Suprapubic skin (tissue), 4 donors: Measurements from ENCODE around the gene RHOG.

Source experiments
- EP300 ChIP-seq: sonication (generic); formaldehyde crosslinking; IDR thresholded peaks from one replicate; pipeline ENCODE4 v1.6.1; 2017; ENCODE audit warnings: antibody characterized with exemption
- POLR2A ChIP-seq, 2 donors: fragments of 450-650 bp; IDR thresholded peaks; one replicate each; pipeline ENCODE4 v1.6.1; 2017; ENCODE audit warnings: antibody characterized with exemption in 2 of 2, mild to moderate bottlenecking in 2 of 2, moderate library complexity in 2 of 2
- POLR2AphosphoS5 ChIP-seq, 3 donors: sonication (generic); formaldehyde crosslinking; IDR thresholded peaks; one replicate each; pipeline ENCODE4 v1.6.1; 2017; ENCODE audit warnings: antibody characterized with exemption in 3 of 3
- TF ChIP-seq, protein P1 (sequence below), 2 donors: fragments of 200-600 bp in 1 of 2; fragments of 450-650 bp in 1 of 2; sonication (generic) in 1 of 2; IDR thresholded peaks; one replicate each; pipeline ENCODE4 v1.5.1; 2016 to 2019; ENCODE audit warnings: antibody characterized with exemption in 2 of 2, mild to moderate bottlenecking in 1 of 2, moderate library complexity in 1 of 2

DNA sequence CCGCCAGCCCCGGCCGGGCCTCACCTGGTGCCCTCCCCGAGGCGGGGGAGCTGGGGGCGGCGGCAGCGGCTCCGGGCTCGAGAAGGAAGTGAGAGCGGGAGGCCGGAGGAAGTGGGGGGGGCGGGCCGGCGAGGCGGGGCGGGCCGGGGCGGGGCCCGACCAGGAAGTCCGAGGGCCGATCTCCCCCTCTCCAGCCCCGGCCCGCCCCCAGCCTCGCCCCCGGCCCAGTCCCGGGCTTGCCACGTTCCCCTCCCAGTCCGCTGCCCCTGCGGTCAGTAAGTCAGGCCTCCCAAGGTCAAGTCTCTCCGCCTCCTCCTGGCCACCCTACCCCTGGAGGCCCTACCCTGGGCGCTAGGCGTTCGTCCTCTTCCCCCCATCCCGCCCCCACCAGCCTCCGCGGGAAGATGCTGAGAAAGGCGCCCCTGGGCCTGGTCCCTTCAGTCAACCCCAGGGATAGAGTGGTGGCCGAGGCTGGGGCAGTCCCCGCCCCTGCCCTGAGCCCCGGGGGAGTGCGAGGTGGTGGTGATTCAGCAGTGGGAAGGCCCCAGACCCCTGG lies at the start of gene RHOG:
- TF ChIP-seq, protein P1, sequence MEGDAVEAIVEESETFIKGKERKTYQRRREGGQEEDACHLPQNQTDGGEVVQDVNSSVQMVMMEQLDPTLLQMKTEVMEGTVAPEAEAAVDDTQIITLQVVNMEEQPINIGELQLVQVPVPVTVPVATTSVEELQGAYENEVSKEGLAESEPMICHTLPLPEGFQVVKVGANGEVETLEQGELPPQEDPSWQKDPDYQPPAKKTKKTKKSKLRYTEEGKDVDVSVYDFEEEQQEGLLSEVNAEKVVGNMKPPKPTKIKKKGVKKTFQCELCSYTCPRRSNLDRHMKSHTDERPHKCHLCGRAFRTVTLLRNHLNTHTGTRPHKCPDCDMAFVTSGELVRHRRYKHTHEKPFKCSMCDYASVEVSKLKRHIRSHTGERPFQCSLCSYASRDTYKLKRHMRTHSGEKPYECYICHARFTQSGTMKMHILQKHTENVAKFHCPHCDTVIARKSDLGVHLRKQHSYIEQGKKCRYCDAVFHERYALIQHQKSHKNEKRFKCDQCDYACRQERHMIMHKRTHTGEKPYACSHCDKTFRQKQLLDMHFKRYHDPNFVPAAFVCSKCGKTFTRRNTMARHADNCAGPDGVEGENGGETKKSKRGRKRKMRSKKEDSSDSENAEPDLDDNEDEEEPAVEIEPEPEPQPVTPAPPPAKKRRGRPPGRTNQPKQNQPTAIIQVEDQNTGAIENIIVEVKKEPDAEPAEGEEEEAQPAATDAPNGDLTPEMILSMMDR (IDR thresholded peaks at IDR 0.05), result no peak
- TF ChIP-seq EP300, result no peak
- TF ChIP-seq POLR2A (IDR thresholded peaks at IDR 0.05), result no peak
- no peak for TF ChIP-seq POLR2AphosphoS5 (IDR thresholded peaks at IDR 0.05)
